Hepatocyte (in vitro differentiated cells): Measurements from ENCODE around the gene MEPE. TPM values are rescaled to one million over a fixed set of nuclear protein-coding genes. Genes with fewer than 3 reads are reported as not detected.

Experiments
- DNase-seq: peaks from one replicate; pipeline ENCODE4 v3.0.0-alpha.2; 2016; ENCODE audit warnings: low spot score
- H2AFZ ChIP-seq: fragments of 200-600 bp; sonication (generic); 2 replicates; pipeline ENCODE4 v1.6.0; 2016; ENCODE audit warnings: antibody characterized with exemption, mild to moderate bottlenecking
- H3K27ac ChIP-seq: fragments of 200-600 bp; sonication (generic); 2 replicates; pipeline ENCODE4 v1.5.1; 2016; ENCODE audit warnings: mild to moderate bottlenecking
- H3K27me3 ChIP-seq: fragments of 200-600 bp; sonication (generic); 2 replicates; pipeline ENCODE4 v1.6.1; 2016
- H3K36me3 ChIP-seq: fragments of 200-600 bp; sonication (generic); replicated peaks from 2 replicates; pipeline ENCODE4 v1.5.1; 2016; ENCODE audit warnings: low read depth; ENCODE audit not compliant: insufficient read depth
- H3K4me1 ChIP-seq: fragments of 200-600 bp; sonication (generic); 2 replicates; pipeline ENCODE4 v1.5.1; 2016; ENCODE audit warnings: mild to moderate bottlenecking, moderate library complexity; ENCODE audit not compliant: insufficient read depth
- H3K4me2 ChIP-seq: fragments of 200-600 bp; sonication (generic); 2 replicates; pipeline ENCODE4 v1.6.0; 2016
- H3K4me3 ChIP-seq: fragments of 200-600 bp; sonication (generic); 2 replicates; pipeline ENCODE4 v1.5.1; 2016; ENCODE audit warnings: mild to moderate bottlenecking
- H3K79me2 ChIP-seq: fragments of 200-600 bp; sonication (generic); 2 replicates; pipeline ENCODE4 v1.6.0; 2017; ENCODE audit warnings: mild to moderate bottlenecking
- H3K9me2 ChIP-seq: fragments of 200-600 bp; sonication (generic); replicated peaks from 2 replicates; pipeline ENCODE4 v1.6.0; 2017; ENCODE audit warnings: mild to moderate bottlenecking; ENCODE audit not compliant: insufficient read depth
- H3K9me3 ChIP-seq: fragments of 200-600 bp; sonication (generic); 2 replicates; pipeline ENCODE4 v1.5.1; 2016; ENCODE audit warnings: low read depth, mild to moderate bottlenecking
- H4K20me1 ChIP-seq: fragments of 200-600 bp; sonication (generic); 2 replicates; pipeline ENCODE4 v1.6.0; 2016; ENCODE audit warnings: mild to moderate bottlenecking; ENCODE audit not compliant: insufficient read depth, poor library complexity, severe bottlenecking
- EZH2 ChIP-seq: fragments of 200-600 bp; sonication (generic); IDR thresholded peaks from 2 replicates; pipeline ENCODE4 v1.6.1; 2016; ENCODE audit warnings: antibody characterized with exemption, mild to moderate bottlenecking, borderline replicate concordance
- EZH2phosphoT487 ChIP-seq: fragments of 200-600 bp; sonication (generic); IDR thresholded peaks from one replicate; pipeline ENCODE4 v1.6.1; 2018; ENCODE audit warnings: antibody characterized with exemption, mild to moderate bottlenecking, low read depth, moderate library complexity; ENCODE audit not compliant: unreplicated experiment, severe bottlenecking
- WGBS: methylation state at CpG from one replicate; pipeline ENCODE4 v1.1.6; 2016; ENCODE audit warnings: low lambda C conversion rate; ENCODE audit errors: missing lambda C conversion rate; 5-methylcytosine and 5-hydroxymethylcytosine counted together
- polyA plus RNA-seq: library from polyadenylated mRNA; unstranded; fragments of >200 nt; fragmentation: Nextera tagmentation; extraction: Ambion mirVana; gene quantifications from 2 replicates; pipeline ENCODE4 v1.2.1, GENCODE V29; 2016
- total RNA-seq: library from RNA; depleted of rRNA; stranded (reverse); fragments of >200 nt; gene quantifications from 2 replicates; pipeline ENCODE4 v1.2.3, GENCODE V29; 2014
- TF ChIP-seq, protein P1 (sequence below): fragments of 200-600 bp; sonication (generic); IDR thresholded peaks from 2 replicates; pipeline ENCODE4 v1.5.1; 2016; ENCODE audit warnings: antibody characterized with exemption, mild to moderate bottlenecking; ENCODE audit not compliant: poor library complexity

Gene MEPE
- total and polyA plus RNA-seq, 2 experiments from 2014 or later: 0.07 TPM; not detected in 1

DNA sequence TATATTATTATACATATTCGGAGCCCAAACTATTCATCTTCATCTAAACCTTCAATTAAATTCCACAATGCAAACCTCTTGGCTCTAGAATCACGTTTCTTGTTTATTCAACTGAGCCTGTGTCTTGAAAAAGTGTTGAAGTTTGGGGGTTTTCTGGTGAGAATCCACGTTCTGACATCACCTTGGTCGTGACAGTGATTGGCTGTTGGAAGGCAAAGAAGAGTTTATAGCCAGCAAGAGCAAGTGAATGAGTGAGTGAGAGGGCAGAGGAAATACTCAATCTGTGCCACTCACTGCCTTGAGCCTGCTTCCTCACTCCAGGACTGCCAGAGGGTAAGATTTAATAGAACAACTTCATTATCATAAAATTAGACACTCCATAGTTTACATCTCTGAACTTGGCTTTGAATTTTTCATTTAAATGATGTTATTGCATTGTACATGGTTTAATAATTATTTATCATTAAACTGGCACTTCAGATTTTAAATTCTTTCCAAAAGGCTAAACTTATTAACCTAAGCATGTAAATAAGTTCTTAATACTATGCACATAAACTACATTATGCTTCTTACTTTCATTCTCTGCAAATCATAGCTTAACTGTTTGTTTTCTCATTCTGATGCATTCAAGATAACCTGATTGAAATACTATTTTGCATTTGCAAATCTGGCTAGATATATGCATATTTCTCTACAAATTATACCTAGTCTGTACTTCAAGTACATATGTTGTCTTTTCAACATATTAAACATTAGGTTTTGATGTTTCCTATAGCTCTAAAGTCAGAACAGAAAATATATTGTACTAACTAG is 33.3 kb upstream of the MEPE start, which contains the start of gene IBSP:
Gene IBSP, plus strand, starts transcription at position 254 of the 813 bp plus-strand sequence. CDS start 2,808 bp downstream, outside the sequence.
- H4K20me1 ChIP-seq: no peaks in the 10 kb centered on the region
- WGBS: 70% methylated on average over 4 of the region's 4 CpGs

DNA sequence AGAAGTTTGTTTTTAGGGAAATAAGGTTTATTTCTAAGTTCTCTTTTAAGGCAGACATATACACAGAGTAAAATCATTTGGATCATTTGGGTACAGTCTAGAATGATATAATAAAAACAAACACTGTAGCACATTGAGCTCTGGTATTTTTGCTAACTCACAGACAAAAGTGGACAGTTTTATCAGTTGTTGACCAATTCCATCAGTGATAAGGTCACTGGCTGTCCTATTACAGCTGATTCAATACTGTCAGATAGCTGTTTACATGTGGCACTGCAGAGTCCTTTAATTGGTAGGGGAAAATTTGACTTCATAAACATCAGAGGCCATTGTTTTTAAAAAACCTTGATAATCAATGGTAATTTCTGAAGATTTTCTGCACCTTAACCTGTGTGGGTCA is 29.9 kb upstream of the MEPE start:
- no peaks in the 10 kb centered on the region for H3K36me3 ChIP-seq
- DNase-seq: no peak
- H3K9me2 ChIP-seq: no peaks in the 10 kb centered on the region
- no peak overlapping the region for H2AFZ ChIP-seq
- TF ChIP-seq EZH2 (no peak), EZH2phosphoT487 (no peak)
- TF ChIP-seq, protein P1, sequence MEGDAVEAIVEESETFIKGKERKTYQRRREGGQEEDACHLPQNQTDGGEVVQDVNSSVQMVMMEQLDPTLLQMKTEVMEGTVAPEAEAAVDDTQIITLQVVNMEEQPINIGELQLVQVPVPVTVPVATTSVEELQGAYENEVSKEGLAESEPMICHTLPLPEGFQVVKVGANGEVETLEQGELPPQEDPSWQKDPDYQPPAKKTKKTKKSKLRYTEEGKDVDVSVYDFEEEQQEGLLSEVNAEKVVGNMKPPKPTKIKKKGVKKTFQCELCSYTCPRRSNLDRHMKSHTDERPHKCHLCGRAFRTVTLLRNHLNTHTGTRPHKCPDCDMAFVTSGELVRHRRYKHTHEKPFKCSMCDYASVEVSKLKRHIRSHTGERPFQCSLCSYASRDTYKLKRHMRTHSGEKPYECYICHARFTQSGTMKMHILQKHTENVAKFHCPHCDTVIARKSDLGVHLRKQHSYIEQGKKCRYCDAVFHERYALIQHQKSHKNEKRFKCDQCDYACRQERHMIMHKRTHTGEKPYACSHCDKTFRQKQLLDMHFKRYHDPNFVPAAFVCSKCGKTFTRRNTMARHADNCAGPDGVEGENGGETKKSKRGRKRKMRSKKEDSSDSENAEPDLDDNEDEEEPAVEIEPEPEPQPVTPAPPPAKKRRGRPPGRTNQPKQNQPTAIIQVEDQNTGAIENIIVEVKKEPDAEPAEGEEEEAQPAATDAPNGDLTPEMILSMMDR: no peak
- H3K27me3 ChIP-seq: no peaks in the 10 kb centered on the region
- no peak overlapping the region for H3K4me3 ChIP-seq
- H3K79me2 ChIP-seq: no peaks in the 10 kb centered on the region
- H3K9me3 ChIP-seq: no peaks in the 10 kb centered on the region
- no peak overlapping the region for H3K27ac ChIP-seq
- no peaks in the 10 kb centered on the region for H3K4me1 ChIP-seq
- H3K4me2 ChIP-seq: no peak overlapping the region
- H4K20me1 ChIP-seq: no peaks in the 10 kb centered on the region

More for the DNA sequence above, 33.3 kb upstream of the MEPE start, which contains the start of gene IBSP:
- H3K4me1 ChIP-seq: no peaks in the 10 kb centered on the region
- H3K4me3 ChIP-seq: no peak within 1 kb of the TSS
- no peak within 1 kb of the TSS for H3K4me2 ChIP-seq
- H2AFZ ChIP-seq: no peak within 1 kb of the TSS
- no peak for TF ChIP-seq EZH2
- TF ChIP-seq, protein P1: no peak
- H3K79me2 ChIP-seq: no peaks in the 10 kb centered on the region
- no peaks in the 10 kb centered on the region for H3K36me3 ChIP-seq
- H3K9me2 ChIP-seq: no peaks in the 10 kb centered on the region
- no peaks in the 10 kb centered on the region for H3K9me3 ChIP-seq
- no peaks in the 10 kb centered on the region for H3K27me3 ChIP-seq
- no peak within 1 kb of the TSS for H3K27ac ChIP-seq
- no peak for DNase-seq

DNA sequence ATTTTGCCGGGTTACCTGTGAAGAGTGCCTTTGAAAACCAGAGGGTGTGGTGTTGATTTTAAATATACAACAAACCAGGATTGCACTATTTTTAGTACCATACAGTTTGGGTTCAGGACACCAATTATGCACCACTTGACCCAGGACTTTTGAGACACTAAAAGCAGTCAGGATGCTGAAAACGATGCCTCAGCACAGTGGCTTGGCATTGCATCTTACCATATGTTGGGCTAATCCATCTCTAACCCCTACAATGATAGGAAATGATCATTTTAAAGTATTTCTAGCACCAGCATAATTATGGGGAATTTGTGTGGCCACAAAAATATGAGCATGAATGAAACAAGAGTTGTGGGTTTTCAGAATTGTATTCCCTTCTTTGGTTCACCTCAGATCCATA is 29.3 kb upstream of the MEPE start:
- no peaks in the 10 kb centered on the region for H3K4me1 ChIP-seq
- H3K9me2 ChIP-seq: no peaks in the 10 kb centered on the region
- no peaks in the 10 kb centered on the region for H3K79me2 ChIP-seq
- DNase-seq: no peak
- H3K36me3 ChIP-seq: no peaks in the 10 kb centered on the region
- no peak overlapping the region for H3K4me3 ChIP-seq
- TF ChIP-seq EZH2phosphoT487 (no peak), EZH2 (no peak)
- H3K27ac ChIP-seq: no peak overlapping the region
- no peak overlapping the region for H3K4me2 ChIP-seq
- H3K9me3 ChIP-seq: no peaks in the 10 kb centered on the region
- 97% methylated on average over 2 of the region's 2 CpGs for WGBS
- H4K20me1 ChIP-seq: no peaks in the 10 kb centered on the region
- no peak overlapping the region for H2AFZ ChIP-seq
- H3K27me3 ChIP-seq: no peaks in the 10 kb centered on the region

DNA sequence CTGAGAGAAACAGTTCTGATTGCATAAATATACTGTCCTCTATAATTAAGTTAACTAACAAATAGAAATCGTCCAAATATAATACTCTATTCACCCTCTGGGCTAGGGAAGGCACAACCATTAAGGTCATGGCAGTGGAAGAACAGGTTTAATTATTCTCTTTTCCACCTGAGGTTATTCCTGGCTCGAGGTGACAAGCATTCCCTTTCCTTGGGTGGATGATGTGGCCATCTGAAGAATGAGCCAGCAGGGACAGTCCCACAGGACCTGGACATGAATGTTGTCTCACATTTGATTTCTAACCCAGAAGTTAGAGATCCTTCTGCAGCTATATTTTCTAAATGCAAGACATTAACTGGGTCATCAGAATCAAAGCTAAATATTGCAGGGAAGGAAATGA is 27.9 kb upstream of the MEPE start:
- Histone ChIP-seq H3K79me2 (no peaks in the 10 kb centered on the region), H3K9me2 (no peaks in the 10 kb centered on the region), H4K20me1 (no peaks in the 10 kb centered on the region), H3K27ac (no peak overlapping the region), H2AFZ (no peak overlapping the region), H3K4me2 (no peak overlapping the region), H3K4me3 (no peak overlapping the region), H3K36me3 (no peaks in the 10 kb centered on the region), H3K4me1 (no peaks in the 10 kb centered on the region), H3K9me3 (no peaks in the 10 kb centered on the region), H3K27me3 (no peaks in the 10 kb centered on the region)
- 61% methylated on average over 2 of the region's 2 CpGs for WGBS
- TF ChIP-seq EZH2phosphoT487: no peak
- TF ChIP-seq, protein P1: no peak
- TF ChIP-seq EZH2: no peak
- DNase-seq: no peak
